Adrenal gland (tissue), 12 donors: ENCODE data around the gene PARP12. TPM values are rescaled to one million over a fixed set of nuclear protein-coding genes. Genes with fewer than 3 reads are reported as not detected.

ENCODE experiments used
- DNase-seq, 7 donors: peaks; one replicate each; pipeline ENCODE4 v3.0.0-alpha.2; 2019 to 2020
- H3K27ac ChIP-seq, 5 donors: fragments of 200-600 bp; sonication (generic) in 4 of 5; 1 replicate in 3 of 5; 2 replicates in 2 of 5; pipeline versions ENCODE4 v1.5.1 to v1.8.0; 2016 to 2020; ENCODE audit warnings: mild to moderate bottlenecking in 1 of 5
- H3K27me3 ChIP-seq: fragments of 200-600 bp; 2 replicates; pipeline ENCODE4 v1.8.0; 2021
- H3K36me3 ChIP-seq, 2 donors: fragments of 200-600 bp; replicated peaks in 1 of 2; 1 replicate in 1 of 2; 2 replicates in 1 of 2; pipeline versions ENCODE4 v1.5.1 to v1.8.0; 2018 to 2022
- H3K4me1 ChIP-seq, 2 donors: fragments of 200-600 bp; replicated peaks in 1 of 2; 1 replicate in 1 of 2; 2 replicates in 1 of 2; pipeline versions ENCODE4 v1.5.1 to v1.8.0; 2018 to 2021
- H3K4me3 ChIP-seq, 4 donors: fragments of 200-600 bp; sonication (generic) in 3 of 4; one replicate each; pipeline ENCODE4 v1.5.1; 2016 to 2018
- H3K9me3 ChIP-seq, 3 donors: fragments of 200-600 bp; sonication (generic) in 1 of 3; replicated peaks in 1 of 3; 1 replicate in 2 of 3; 2 replicates in 1 of 3; pipeline versions ENCODE4 v1.5.1 to v1.8.0; 2016 to 2021
- CTCF ChIP-seq, 6 experiments: fragments of 450-650 bp in 4 of 6; fragments of 200-600 bp in 2 of 6; sonication (generic) in 1 of 6; IDR thresholded peaks; 1 replicate in 5 of 6; 2 replicates in 1 of 6; pipeline versions ENCODE4 v1.5.1 to v1.8.0; 2016 to 2021; ENCODE audit warnings: antibody characterized with exemption in 6 of 6, mild to moderate bottlenecking in 2 of 6, moderate library complexity in 1 of 6
- POLR2A ChIP-seq, 2 donors: fragments of 450-650 bp; IDR thresholded peaks; one replicate each; pipeline ENCODE4 v1.6.1; 2017; ENCODE audit warnings: antibody characterized with exemption in 2 of 2, mild to moderate bottlenecking in 2 of 2, moderate library complexity in 1 of 2
- WGBS, 4 donors: extraction: QIAGEN DNeasy Blood & Tissue Kit in 2 of 4; methylation state at CpG; one replicate each; pipeline versions ENCODE4 v1.1.5 to v1.1.7; 2013 to 2017; 5-methylcytosine and 5-hydroxymethylcytosine counted together
- intact Hi-C, 2 donors: fragments of 100-400 bp; cut with DNase I; formaldehyde crosslinking; loops; one replicate each; pipeline versions ENCODE4 v1.14.1 to v1.15.0; 2022 to 2023
- polyA plus RNA-seq, 3 donors: library from polyadenylated mRNA; stranded (reverse); fragments of 200-250 nt in 2 of 3; fragments of 350-450 nt in 1 of 3; fragmentation: Illumina TruSeq in 1 of 3; extraction: RNeasy Lipid Tissue Mini Kit (QIAGEN cat#74804) in 1 of 3; gene quantifications; one replicate each; pipeline ENCODE4 v1.2.3, GENCODE V29; 2013 to 2014
- total RNA-seq, 9 donors: library from RNA; depleted of rRNA in 4 of 9; stranded (reverse); fragments of >200 nt in 4 of 9; fragments of 120-200 nt in 1 of 9; fragmentation: NEBNext Ultra II Directional in 1 of 9; extraction: Animal tissue kit (Norgen Biotek cat#: 25700) in 1 of 9; gene quantifications; one replicate each; pipeline versions ENCODE4 v1.1.0 to v1.2.4, GENCODE V29; 2013 to 2023
- donor health status: healthy with polysubstance abuse.
- donor health status: Bipolar disorder and iron deficiency.
- donor health status: DM: yes; HTN: yes; CAD: no.
- donor health status: DM: no; HTN: no; CAD: no.
- donor health status: DM: no; HTN: no; CAD: no.
- donor health status: DM: yes; HTN: yes; CAD: no.

PARP12 gene
- total and polyA plus RNA-seq, 12 donors: 11.5 to 49.4 (median 24.1) TPM

- H3K9me3 ChIP-seq: no peaks in the 10 kb centered on the region
- intact Hi-C loops: no loop called here
- no peaks in the 10 kb centered on the region for H3K27me3 ChIP-seq
- DNase-seq: no peak
- no peak overlapping the region for H3K4me3 ChIP-seq
- no peak overlapping the region for H3K27ac ChIP-seq
- TF ChIP-seq POLR2A (IDR thresholded peaks at IDR 0.05) (no peak), CTCF (IDR thresholded peaks at IDR 0.05) (no peak)
- 89 to 96% (median 94%) methylated on average over 18 of the region's 18 CpGs for WGBS, 4 donors
- H3K36me3 ChIP-seq: peaks cover 0 to 12% of the 10 kb centered on the region in 2 donors
- no peaks in the 10 kb centered on the region for H3K4me1 ChIP-seq
Observed at GRCh38 chr7:140024585-140024984, 38.2 kb downstream of the PARP12 start.

GRCh38 chr7:140023728-140024127 lies 39.0 kb downstream of the PARP12 start:
- no peak for DNase-seq
- no peaks in the 10 kb centered on the region for H3K27me3 ChIP-seq
- H3K4me1 ChIP-seq: no peaks in the 10 kb centered on the region
- no peaks in the 10 kb centered on the region for H3K9me3 ChIP-seq
- H3K4me3 ChIP-seq: no peak overlapping the region
- peaks cover 0 to 12% of the 10 kb centered on the region in 2 donors for H3K36me3 ChIP-seq
- WGBS, 4 donors: 78 to 92% (median 86%) methylated on average over 6 of the region's 6 CpGs
- no peak overlapping the region for H3K27ac ChIP-seq
- no peak for TF ChIP-seq POLR2A (IDR thresholded peaks at IDR 0.05)
- TF ChIP-seq CTCF (IDR thresholded peaks at IDR 0.05): no peak
- intact Hi-C loops: no loop called here

- H3K27ac ChIP-seq: no peak overlapping the region
- no peak for TF ChIP-seq POLR2A (IDR thresholded peaks at IDR 0.05)
- TF ChIP-seq CTCF (IDR thresholded peaks at IDR 0.05): no peak
- intact Hi-C loops: no loop called here
- no peaks in the 10 kb centered on the region for H3K4me1 ChIP-seq
- H3K4me3 ChIP-seq: no peak overlapping the region
- 82 to 91% (median 87%) methylated on average over 7 of the region's 7 CpGs for WGBS, 4 donors
- no peaks in the 10 kb centered on the region for H3K9me3 ChIP-seq
- H3K36me3 ChIP-seq: peaks cover 0 to 12% of the 10 kb centered on the region in 2 donors
- no peaks in the 10 kb centered on the region for H3K27me3 ChIP-seq
- no peak for DNase-seq
Observed at GRCh38 chr7:140022582-140023211, 40.1 kb downstream of the PARP12 start.

- WGBS, 4 donors: 98 to 100% (median 100%) methylated on average over 5 to 8 of the region's 8 CpGs
- H3K4me3 ChIP-seq: no peak overlapping the region
- no peaks in the 10 kb centered on the region for H3K9me3 ChIP-seq
- DNase-seq: peak in 1 of 7 donors; percentile 48
- no peaks in the 10 kb centered on the region for H3K4me1 ChIP-seq
- TF ChIP-seq POLR2A (IDR thresholded peaks at IDR 0.05): no peak
- no peak for TF ChIP-seq CTCF (IDR thresholded peaks at IDR 0.05)
- intact Hi-C loops: no loop called here
- H3K36me3 ChIP-seq: peaks cover 0 to 12% of the 10 kb centered on the region in 2 donors
- no peak overlapping the region for H3K27ac ChIP-seq
- H3K27me3 ChIP-seq: no peaks in the 10 kb centered on the region
Observed at GRCh38 chr7:140021603-140022002, 41.1 kb downstream of the PARP12 start.
